ENCODE data around the gene ZG16. TPM values are rescaled to one million over a fixed set of nuclear protein-coding genes. Genes with fewer than 3 reads are reported as not detected.
A peak's percentile ranks its signal among the peaks of the same experiment; 100 is the strongest.

ZG16 gene
- total RNA-seq, 1 experiment from 2014 or later: 0.07 TPM

DNA sequence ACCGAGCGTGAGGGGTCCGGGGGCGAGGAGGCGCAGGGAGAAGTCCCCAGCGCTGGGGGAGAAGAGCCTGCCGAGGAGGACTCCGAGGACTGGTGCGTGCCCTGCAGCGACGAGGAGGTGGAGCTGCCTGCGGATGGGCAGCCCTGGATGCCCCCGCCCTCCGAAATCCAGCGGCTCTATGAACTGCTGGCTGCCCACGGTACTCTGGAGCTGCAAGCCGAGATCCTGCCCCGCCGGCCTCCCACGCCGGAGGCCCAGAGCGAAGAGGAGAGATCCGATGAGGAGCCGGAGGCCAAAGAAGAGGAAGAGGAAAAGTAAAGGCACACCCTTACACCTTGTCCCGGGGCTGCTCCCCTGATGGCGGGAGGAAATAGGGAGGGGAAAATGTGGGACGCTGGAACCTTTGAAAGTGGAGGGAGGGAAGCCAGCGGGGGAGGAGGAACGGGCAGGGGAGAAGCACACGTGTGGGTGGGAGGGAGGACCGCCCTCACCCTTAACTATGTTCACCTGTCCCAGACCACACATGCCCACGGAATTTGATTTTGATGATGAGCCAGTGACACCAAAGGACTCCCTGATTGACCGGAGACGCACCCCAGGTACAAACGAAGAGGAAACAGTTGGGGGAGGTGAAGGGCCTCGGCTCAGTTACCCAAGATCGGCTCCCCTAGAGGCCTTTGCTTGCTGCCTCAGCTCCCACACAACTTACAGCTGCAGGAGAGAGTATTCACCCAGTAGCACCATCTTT lies 38.8 kb downstream of the ZG16 start:
- Histone ChIP-seq H2AFZ (ENCODE audit: low read depth, low read length, poor library complexity, severe bottlenecking) (no peak overlapping the region), H3K4me1 (ENCODE audit: control insufficient read depth in 1 of 2, insufficient read depth in 2 of 2, low read length in 2 of 2) (peaks cover 37 to 78% of the 10 kb centered on the region in 2 experiments)

More for the DNA sequence above, 38.8 kb downstream of the ZG16 start:
- Histone ChIP-seq H3K4me3 (replicated peaks in 1 of 2; ENCODE audit: low read depth in 1 of 2, low read length in 2 of 2) (peak overlapping the region; percentile 87 to 98), H3K27ac (ENCODE audit: low read depth, low read length) (peak overlapping the region; percentile 98), H4K20me1 (ENCODE audit: insufficient read depth) (no peaks in the 10 kb centered on the region; the same call in 1 of the 2 replicates), H3K27me3 (ENCODE audit: insufficient read depth, low read length) (no peaks in the 10 kb centered on the region), H3K9ac (ENCODE audit: low read length) (peak overlapping the region; percentile 97), H3K79me2 (ENCODE audit: insufficient read depth, low read length) (peaks cover 49% of the 10 kb centered on the region), H3K36me3 (ENCODE audit: control insufficient read depth in 1 of 2, insufficient read depth in 2 of 2, low read length in 2 of 2) (peaks cover 0 to 8% of the 10 kb centered on the region in 2 experiments; a peak in 2 of 4 replicates), H3K9me3 (ENCODE audit: control insufficient read depth in 1 of 2, insufficient read depth in 1 of 2, low read depth in 1 of 2, low read length in 2 of 2) (no peaks in the 10 kb centered on the region), H3K4me2 (ENCODE audit: low read length) (peak overlapping the region; percentile 78), H3K9me2 (ENCODE audit: insufficient read depth) (no peaks in the 10 kb centered on the region)
- ATAC-seq (peak; percentile 51), DNase-seq (ENCODE audit: low read depth, low spot score) (no peak)
- TSS peak; percentile 41 for BruUV-seq (replicated peaks)
- intact Hi-C loops (cut with micrococcal nuclease): loop anchor here (2.0 to 5.0 kb wide), 2 partner anchors 45 to 116 kb away; partner anchors contain the start of gene CDIPT
- ChIA-PET POLR2A (interaction anchor here (0.5 to 2.2 kb wide), 7 partner anchors 9 to 204 kb away, joined by 3 to 20 read pairs (median 4); partner anchors contain the start of genes ASPHD1, KIF22 and SEZ6L2), CTCF (interaction anchor here (0.7 to 2.1 kb wide), 10 partner anchors 8 to 215 kb away, joined by 3 to 33 read pairs (median 4); partner anchors contain the start of genes CDIPT and MAZ), RAD21 (ENCODE audit: low non-redundant PET in 1 of 2, low total read pairs in 2 of 2, uncharacterized antibody in 2 of 2, unreplicated experiment in 2 of 2) (interaction anchor here in 1 of 2 experiments (0.9 to 1.2 kb wide), 3 partner anchors 9 to 32 kb away, joined by 3 to 9 read pairs (median 5); partner anchors contain the start of gene MAZ)
- TF ChIP-seq POLR2A (IDR thresholded peaks at IDR 0.05; ENCODE audit: borderline replicate concordance, extremely low read depth, insufficient read depth, insufficient read length): peak; percentile 8
- TF ChIP-seq POLR2AphosphoS5 (IDR thresholded peaks at IDR 0.05; ENCODE audit: low read depth, low read length): peak; percentile 68
- TF ChIP-seq ZFX (IDR thresholded peaks at IDR 0.05): 0 out of 2 replicates have a peak, but pooled peaks have one; percentile 47
- TF ChIP-seq YY1 (IDR thresholded peaks at IDR 0.05; ENCODE audit: extremely low read depth, insufficient replicate concordance, low read depth, low read length): peak; percentile 23
- TF ChIP-seq EGR1 (IDR thresholded peaks at IDR 0.05; ENCODE audit: low read depth): no peak
- no peak for TF ChIP-seq JUND (IDR thresholded peaks at IDR 0.05)
- TF ChIP-seq, protein P1, sequence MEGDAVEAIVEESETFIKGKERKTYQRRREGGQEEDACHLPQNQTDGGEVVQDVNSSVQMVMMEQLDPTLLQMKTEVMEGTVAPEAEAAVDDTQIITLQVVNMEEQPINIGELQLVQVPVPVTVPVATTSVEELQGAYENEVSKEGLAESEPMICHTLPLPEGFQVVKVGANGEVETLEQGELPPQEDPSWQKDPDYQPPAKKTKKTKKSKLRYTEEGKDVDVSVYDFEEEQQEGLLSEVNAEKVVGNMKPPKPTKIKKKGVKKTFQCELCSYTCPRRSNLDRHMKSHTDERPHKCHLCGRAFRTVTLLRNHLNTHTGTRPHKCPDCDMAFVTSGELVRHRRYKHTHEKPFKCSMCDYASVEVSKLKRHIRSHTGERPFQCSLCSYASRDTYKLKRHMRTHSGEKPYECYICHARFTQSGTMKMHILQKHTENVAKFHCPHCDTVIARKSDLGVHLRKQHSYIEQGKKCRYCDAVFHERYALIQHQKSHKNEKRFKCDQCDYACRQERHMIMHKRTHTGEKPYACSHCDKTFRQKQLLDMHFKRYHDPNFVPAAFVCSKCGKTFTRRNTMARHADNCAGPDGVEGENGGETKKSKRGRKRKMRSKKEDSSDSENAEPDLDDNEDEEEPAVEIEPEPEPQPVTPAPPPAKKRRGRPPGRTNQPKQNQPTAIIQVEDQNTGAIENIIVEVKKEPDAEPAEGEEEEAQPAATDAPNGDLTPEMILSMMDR (IDR thresholded peaks at IDR 0.05 in 2 of 3, conservative IDR thresholded peaks at IDR 0.05 in 1 of 3; ENCODE audit: borderline replicate concordance in 1 of 3, insufficient read depth in 1 of 3, low read depth in 2 of 3, low read length in 2 of 3): peak in 2 of 3 experiments; percentile 8 to 12; a peak in 1 of 6 replicates
